GM19463 (cell line): ENCODE data around the gene RPS6KA2.
"Not testable (repeated sequence)": the region's sequence is repeated elsewhere in the genome, so short reads cannot be mapped to it uniquely, and the experiment has no call there.

Experiments
- ATAC-seq: cut with Tn5 transposase; IDR thresholded peaks from one replicate; pipeline ENCODE4 v1.9.1; 2021; ENCODE audit warnings: mild to moderate bottlenecking, moderate library complexity; ENCODE audit not compliant: unreplicated experiment

The RPS6KA2 gene

DNA sequence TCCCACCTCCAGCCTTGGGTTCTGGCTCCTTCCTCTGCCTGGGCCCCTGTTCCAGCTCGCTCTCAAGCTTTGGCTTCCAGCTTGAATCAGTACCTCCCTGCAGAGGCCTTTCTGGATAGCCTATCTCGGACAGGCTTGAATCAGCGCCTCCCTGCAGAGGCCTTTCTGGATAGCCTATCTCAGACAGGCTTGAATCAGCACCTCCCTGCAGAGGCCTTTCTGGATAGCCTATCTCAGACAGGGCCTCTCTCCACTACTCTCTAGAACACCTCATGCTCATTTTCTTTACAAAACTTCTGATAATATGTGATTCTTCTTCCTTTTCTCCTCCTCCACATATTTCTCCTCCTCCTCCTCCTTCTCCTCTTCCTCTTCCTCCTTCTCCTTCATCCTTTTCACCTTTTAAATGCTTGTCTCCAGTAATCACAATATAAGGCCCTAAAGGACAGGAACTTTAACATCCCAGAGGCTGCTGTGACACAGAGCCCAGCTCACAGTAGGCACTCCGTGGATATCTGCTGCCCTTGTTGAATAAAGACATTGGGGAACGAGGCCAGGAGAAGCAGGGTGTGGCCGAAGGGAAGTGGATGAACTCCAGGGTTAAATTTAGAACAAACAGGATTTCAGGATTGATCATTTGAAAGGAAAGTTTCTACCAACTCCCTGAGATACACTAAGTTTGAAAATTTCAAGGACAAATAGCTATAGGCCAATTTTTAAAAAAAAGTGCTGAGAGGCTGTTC, 9.3 kb upstream of the RPS6KA2 start:
- no peak for ATAC-seq

DNA sequence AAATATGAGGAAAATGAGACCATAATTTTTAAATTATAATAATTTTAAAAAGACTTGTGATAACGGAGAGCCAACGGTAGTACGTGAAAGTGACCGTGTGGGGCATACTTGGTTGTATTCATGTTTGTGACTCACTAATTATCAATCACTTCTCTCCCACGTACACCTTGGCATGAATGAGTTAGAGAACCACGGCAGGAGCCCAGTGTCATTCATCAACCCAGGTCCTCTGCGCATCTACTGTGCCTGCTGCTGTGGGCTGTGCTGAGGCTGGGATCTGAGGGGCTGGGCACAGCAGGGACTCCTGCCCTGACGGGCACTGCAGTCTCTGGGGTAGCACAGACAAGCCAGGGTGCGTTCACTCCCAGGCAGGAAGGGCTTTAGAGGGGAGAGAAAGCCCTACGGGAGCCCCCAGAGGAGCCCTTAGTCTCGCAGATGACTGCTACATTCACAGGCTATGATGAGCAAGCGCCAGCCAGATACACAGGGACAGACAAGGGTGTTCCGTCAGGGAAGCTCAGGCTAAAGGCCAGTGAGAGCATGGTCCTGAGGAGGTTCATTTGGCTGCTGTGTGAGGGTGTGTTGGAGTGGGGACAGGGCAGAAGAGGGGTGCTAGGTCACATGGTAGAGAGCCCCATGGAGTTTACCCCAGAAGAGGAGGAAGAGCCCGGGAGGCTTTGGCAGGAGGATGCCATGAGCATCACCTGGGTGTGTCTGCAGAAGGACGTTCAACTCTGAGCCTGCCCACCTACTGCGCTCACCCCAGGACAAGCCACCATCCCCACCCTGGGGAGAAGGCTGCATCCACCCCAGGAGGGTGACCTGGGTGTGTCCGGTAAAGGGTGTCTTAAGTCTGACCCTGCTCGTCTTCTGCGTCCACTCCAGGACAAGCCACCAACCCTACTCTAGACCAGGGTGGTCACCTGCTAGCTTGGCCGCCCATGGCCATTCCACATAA, 8.2 kb upstream of the RPS6KA2 start:
- ATAC-seq = no peak

- ATAC-seq = not testable (repeated sequence)
Observed at GRCh38 chr6:166634581-166634980, 7.5 kb upstream of the RPS6KA2 start.

DNA sequence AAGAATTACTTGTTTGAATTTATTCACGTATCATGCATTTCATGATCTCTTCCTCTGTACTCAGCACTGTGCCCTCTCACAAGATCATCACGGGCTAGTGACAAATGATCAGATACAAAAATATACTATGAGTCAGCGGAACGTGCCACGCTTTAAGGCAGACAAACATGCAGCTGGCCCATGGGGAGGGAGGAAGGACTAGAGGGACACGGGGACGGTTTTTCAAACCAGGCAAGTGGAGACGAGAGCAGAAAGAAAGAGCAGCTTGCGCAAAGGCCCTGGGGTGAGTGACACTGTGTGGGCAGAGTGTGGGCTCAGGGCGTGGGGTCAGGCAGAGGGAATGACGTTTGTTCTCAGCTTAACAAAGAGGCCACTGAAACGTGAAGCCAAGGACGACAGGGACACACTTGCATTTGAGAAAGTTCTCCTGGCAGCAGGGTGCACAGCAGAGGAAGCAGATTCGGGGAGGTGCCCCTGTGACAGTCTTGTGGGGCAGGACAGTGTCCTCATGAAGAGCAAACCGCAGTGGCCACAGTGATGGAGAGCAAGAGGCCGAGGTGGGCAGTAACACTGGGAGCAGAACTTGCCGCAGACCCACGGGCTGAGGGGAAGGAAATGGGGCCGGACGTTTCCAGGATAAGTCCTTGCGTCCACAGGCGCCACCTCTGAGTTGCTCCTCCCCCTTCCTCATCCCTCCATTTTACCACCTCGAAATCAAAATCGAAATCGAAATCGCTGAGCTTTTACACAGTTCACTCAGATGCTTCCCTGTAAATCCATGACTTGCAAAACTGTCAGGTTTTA, 6.9 kb upstream of the RPS6KA2 start:
- peak; percentile 39 for ATAC-seq

DNA sequence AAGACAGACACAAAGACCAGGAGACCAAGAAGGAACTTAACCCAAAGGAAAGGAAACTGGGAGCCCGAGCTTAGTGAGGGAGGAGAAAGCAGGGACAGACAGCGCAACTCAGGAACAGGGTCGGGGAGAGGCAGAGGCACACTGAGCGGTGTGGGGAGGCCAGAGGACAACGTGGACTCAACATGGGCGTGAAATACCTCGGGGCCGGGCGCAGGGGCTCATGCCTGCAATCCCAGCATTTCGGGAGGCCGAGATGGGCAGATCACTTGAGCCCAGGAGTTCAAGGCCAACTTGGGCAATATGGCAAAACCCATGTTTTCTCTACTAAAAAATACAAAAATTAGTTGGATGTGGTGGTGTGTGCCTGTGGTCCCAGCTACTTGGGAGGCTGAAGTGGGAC, 5.7 kb upstream of the RPS6KA2 start:
- no peak for ATAC-seq

DNA sequence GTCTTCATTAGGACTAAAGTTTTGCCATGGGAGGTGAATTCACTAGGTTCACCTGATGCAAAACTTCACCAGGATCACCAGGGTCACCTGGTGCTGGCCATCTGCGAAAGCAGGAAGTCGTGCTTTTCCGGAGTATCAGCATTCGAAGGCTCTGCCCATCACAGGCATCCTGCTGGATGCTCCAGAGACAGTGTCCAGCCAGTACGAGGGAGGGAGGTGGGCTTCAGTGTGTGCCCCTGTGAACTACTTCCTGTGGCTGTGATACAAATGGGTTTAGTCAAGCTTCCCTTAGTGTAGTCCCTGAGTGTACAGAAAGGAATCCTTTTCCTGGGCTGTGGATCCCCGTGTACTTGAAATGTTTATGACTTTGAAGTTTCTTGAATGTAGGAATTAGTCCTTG, 3.4 kb upstream of the RPS6KA2 start:
- ATAC-seq = no peak

DNA sequence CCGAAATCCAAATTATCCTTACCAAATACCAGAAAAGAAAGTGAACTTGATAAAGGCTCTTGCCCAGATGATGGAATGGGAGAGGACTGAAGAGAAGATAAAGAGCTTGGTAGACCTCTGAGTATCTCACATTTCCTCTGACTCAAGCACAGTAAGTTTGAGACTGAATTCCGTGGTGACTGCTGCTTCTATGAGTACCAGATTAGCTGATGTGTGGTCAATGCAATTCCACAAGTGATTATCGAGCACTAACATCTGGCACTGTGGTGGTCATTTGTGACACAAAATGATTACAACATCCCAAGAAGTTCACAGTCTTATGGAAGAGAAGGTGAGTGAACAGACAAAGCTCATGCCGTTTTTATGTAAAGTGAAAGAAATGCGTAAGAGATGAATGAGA, 2.6 kb upstream of the RPS6KA2 start:
- no peak for ATAC-seq

GRCh38 chr6:166627875-166628801, 1.1 kb upstream of the RPS6KA2 start:
- peak; percentile 22 for ATAC-seq

- no peak for ATAC-seq
Observed at GRCh38 chr6:166626177-166627032, 646 bp downstream of the RPS6KA2 start.

GRCh38 chr6:166625356-166625755, 1.7 kb downstream of the RPS6KA2 start:
- no peak for ATAC-seq

DNA sequence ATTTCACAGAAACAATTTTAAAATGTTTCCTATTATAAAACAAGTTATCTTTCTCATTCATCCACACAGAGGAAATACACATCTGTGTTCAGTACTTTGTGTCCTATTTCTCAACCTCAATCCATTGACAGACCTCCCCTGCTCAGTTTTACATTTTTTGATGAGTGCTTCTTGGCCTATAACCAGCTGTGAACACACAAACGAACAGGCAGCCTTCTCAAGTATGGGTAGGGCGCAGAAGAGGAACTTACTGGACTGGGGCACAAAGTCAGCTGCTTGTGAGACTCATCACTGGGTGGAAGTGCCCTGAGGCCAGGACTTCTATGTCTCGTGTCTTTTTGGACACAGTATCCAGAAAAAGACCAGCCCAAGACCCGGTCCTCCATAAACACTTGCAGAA, 2.8 kb downstream of the RPS6KA2 start:
- no peak for ATAC-seq

- no peak for ATAC-seq
Observed at GRCh38 chr6:166623318-166623717, 3.7 kb downstream of the RPS6KA2 start.

DNA sequence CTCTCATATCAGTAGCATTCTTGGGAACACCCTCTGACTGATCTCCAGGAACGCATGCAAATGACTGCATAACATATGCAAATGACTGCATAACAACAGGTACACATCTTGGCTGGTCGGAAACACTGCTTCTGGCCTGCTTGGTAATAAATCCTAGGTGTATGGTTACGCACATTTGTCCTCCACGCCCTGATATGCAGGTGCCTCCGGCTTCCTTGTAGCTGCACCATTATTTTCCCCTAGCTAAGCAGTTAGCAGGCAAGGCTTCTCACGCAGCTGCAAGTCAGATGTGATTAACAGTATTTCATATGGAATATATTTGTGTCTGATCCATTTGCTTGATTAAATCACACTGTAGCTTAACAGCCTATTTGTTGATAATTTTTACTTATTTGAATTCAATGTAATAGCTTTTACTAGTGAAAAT, 5.9 kb downstream of the RPS6KA2 start:
- ATAC-seq = no peak

GRCh38 chr6:166620478-166621113, 6.5 kb downstream of the RPS6KA2 start:
- ATAC-seq = no peak

GRCh38 chr6:166619912-166620311, 7.1 kb downstream of the RPS6KA2 start:
- ATAC-seq = no peak

- no peak for ATAC-seq
Observed at GRCh38 chr6:166618866-166619761, 7.9 kb downstream of the RPS6KA2 start.

DNA sequence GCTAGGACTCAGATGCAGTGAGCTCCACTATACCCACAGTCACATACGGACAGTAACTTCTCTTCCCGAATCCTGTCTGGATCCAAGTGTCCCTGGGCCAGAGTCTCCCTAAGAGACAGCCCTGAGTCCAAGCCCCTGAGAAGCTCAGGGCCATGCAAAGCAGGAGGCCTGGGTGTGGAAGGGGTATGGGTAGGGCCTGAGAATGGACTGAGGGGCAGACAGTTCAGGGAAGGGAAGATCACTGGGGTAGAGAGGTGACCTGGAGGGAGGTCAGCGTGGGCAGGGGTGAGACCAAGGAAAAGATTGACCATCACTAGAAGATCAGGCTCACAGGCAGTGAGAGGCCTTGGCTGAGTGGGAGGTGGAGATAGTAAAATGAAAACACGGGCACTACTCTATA, 8.8 kb downstream of the RPS6KA2 start:
- ATAC-seq = no peak

GRCh38 chr6:166617359-166617758, 9.7 kb downstream of the RPS6KA2 start:
- no peak for ATAC-seq
